HT-29 (cell line): Measurements from ENCODE around the gene OR5M8. TPM values are rescaled to one million over a fixed set of nuclear protein-coding genes. Genes with fewer than 3 reads are reported as not detected.

ENCODE experiments used
- DNase-seq: peaks from one replicate; pipeline ENCODE4 v3.0.0-alpha.2; 2015; ENCODE audit warnings: low spot score
- total RNA-seq: library from RNA; depleted of rRNA; stranded (reverse); fragments of >200 nt; shearing (Covaris generic); gene quantifications from 2 replicates; pipeline ENCODE4 v1.2.3, GENCODE V29; 2014; rRNA removed

Gene OR5M8
- not detected in 2 replicates for total RNA-seq

DNA sequence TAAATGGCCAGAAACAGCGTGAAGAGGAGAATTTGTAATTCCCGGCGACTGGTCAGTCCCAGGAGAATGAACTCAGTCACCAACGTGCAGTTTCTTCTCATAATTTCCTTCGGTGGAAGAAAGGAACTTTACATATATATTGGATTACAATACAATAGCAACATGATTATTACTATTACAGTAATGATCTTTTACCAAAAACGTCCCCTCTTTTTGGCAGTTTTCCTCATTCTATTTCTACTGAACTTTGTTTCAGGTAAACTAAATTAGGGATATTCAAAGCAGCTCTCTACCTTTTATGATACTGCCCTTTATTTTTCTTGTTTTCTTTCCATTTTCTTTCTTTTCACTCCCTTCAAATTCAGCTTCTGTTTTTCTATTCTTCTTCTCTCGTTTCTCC is at the start of gene OR5M8:
Gene OR5M8, minus strand, starts transcription at position 101 of the 400 bp plus-strand sequence. Its CDS starts 0 bp downstream, at position 101.
- DNase-seq = no peak

DNA sequence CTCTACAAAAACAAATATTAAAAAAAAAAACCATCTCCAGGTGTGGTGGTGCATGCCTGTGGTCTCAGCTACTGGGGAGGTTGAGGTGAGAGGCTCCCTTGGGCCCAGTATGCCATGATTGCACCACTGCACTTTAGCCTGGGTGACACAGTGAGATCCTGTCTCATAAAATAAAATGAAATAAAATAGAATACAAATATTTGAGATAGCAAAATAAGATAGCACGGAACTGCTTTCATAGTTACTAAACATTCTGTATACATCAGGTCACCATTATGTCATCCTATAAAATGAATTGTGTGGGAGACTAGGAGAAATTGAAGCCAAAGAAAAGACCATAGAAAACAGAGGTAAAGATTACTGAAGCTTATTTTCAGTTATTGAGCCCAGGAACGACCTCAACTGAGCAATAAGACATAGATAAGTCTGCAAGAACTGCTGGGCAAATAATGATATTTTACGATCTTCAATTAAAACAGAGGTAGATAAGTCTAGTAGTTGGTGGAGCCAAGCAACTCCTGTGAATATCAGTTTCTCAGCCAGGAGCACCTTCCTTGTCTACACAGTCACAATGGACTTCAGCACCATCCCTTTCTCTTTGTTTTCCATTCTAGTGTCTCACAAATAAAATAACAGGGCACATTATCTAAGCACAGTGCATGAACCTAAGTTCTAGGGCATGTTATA is 42.0 kb upstream of the OR5M8 start:
- DNase-seq = peak; percentile 60

DNA sequence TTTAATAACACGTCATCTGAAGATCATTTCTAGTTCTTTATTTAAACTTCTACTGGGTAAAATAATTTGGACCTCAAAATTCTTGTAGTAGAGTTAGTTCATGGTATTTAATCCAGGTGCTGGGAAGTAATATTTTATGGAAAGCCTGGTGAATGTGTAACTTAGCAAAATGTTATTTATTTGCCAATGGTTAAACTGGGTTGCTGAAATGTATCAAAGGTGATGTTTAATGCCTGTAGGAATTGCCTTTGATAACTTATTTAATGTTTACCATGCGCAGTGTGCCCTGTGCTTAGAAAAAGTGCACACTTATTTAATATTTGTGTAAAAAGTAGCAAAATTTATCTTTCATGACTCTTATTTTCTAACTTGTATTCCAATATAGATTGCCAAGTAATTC is 40.7 kb upstream of the OR5M8 start:
- DNase-seq = peak; percentile 59

GRCh38 chr11:56522008-56522407 is 30.8 kb upstream of the OR5M8 start:
- peak; percentile 74 for DNase-seq

DNA sequence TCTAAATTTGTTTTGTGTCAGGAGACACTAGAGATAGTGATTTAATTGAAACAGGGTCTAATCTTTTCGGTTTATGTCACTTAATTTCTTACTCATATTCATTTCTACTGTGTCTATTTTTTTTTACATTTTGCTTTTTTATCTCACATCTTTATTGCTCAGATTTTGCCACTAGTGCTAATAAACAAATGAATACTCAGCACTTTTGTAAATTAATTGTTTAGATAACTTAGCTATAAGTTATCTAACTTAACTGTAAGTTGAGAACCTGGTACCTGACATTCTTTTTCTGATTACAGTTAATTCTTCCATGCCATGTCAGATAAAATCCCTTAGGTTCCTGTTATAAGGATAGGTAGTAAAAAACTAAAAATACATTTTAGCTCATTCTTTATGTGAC is 22.1 kb upstream of the OR5M8 start:
- DNase-seq = no peak

GRCh38 chr11:56509439-56509838 is 18.3 kb upstream of the OR5M8 start:
- DNase-seq = peak; percentile 98

DNA sequence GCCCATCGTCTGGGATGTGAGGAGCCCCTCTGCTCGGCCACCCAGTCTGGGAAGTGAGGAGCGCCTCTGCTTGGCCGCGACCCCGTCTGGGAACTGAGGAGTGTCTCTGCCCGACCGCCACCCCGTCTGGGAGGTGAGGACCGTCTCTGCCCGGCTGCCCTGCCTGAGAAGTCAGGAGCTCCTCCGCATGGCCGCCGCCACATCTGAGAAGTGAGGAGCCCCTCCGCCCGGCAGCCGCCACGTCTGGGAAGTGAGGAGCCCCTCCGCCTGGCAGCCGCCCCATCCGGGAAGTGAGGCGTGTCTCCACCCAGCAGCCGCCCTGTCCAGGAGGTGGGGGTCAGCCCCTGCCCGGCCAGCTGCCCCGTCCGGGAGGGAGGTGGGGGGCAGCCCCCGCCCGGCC is 5.8 kb upstream of the OR5M8 start:
- no peak for DNase-seq

GRCh38 chr11:56495117-56495516 is 3.9 kb upstream of the OR5M8 start:
- no peak for DNase-seq

DNA sequence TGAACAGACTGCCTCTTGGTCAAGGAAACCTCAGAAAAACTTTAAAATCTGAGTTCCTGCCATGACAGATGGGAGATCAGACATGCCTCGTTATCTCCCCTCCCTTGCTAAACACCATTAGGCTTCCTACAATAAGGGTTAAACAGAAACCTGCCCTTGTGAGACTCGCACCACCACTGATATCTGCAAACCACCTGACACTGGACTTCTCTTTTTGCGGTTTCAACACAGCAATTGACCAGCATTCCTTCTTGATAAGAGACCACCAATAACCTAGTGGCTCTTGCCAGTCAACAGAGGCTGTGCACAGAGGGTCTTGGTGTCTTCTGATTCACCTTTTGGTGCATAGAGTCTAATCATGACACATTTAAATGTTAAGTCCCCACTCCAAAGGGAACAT is 4.4 kb downstream of the OR5M8 start:
- no peak for DNase-seq

GRCh38 chr11:56474729-56475235 is 16.4 kb downstream of the OR5M8 start:
- no peak for DNase-seq

DNA sequence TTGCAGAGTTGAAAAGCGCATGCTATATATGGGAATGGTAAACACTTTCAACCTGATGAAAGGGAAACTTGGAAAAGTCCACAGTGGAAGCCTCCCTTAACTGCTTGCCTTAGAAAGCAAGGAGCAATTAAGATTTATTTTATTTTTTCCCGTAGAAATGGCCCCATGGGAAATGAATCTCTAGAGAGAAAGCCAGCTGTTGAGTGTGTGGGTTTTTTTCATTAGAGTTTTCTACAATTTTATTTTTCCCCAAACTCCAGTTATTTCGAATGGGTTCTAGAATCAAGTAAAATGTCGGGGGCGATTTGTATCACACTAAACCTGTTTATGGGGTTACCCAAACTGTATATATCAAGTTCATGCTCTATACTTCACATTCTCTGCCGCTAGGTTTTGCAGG is 17.9 kb downstream of the OR5M8 start, which contains the start of gene OR5M3:
Gene OR5M3, minus strand, starts transcription at position 101 of the 400 bp plus-strand sequence. CDS start 2,855 bp downstream, outside the sequence.
- DNase-seq = no peak

- no peak for DNase-seq
These were observed 34.1 kb downstream of the OR5M8 start for GRCh38 chr11:56457076-56457475.

DNA sequence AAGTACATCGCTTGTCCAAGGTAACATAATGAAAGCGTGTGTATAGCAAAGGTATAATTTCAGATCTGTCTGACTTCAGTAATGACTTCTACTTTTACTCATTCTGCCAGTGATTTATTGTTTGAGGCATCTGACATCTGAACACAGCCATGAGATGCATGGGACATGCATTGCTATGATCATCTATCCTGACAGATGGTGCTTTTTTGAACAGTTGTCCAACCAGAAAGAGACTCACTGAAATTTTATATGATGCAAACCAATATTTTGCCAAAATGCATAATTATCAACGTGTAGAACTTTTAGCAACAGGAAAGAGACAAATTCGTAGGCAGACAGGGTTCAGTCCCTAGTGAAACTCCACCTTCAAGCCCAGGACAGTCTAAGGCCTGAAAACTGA is 37.6 kb downstream of the OR5M8 start:
- DNase-seq = no peak

Other genes starting within 250 kb of the OR5M8 start
- gene OR5T3, start 239.1 kb downstream of the OR5M8 start, total RNA-seq = not detected in 2 replicates
- not detected in 2 replicates for gene OR5T1, start 217.2 kb downstream of the OR5M8 start, total RNA-seq
- gene OR8H1, start 199.1 kb downstream of the OR5M8 start, total RNA-seq = not detected in 2 replicates
- gene OR8K3, start 176.2 kb downstream of the OR5M8 start, total RNA-seq = not detected in 2 replicates
- not detected in 2 replicates for gene OR8K1, start 145.3 kb downstream of the OR5M8 start, total RNA-seq
- not detected in 2 replicates for gene OR8J1, start 137.1 kb downstream of the OR5M8 start, total RNA-seq
- gene OR8U1, start 115.7 kb downstream of the OR5M8 start, total RNA-seq = not detected in 2 replicates
- not detected in 2 replicates for gene OR5AL1, start 78.7 kb downstream of the OR5M8 start, total RNA-seq
- gene OR5M3, start 18.0 kb downstream of the OR5M8 start, total RNA-seq = not detected in 2 replicates
- gene OR5M11, start 51.9 kb upstream of the OR5M8 start, total RNA-seq = not detected in 2 replicates
- not detected in 2 replicates for gene OR5M10, start 86.4 kb upstream of the OR5M8 start, total RNA-seq
- not detected in 2 replicates for gene OR5M1, start 123.5 kb upstream of the OR5M8 start, total RNA-seq
- not detected in 2 replicates for gene OR5AP2, start 151.1 kb upstream of the OR5M8 start, total RNA-seq
- gene OR5AR1, start 172.3 kb upstream of the OR5M8 start, total RNA-seq = not detected in 2 replicates
- gene OR9G1, start 207.7 kb upstream of the OR5M8 start, total RNA-seq = not detected in 2 replicates